GM04504 (cell line): Measurements from ENCODE around the gene ELMOD1.

Source experiments
- DNase-seq: peaks from one replicate; pipeline ENCODE4 v3.0.0-alpha.2; 2012; ENCODE audit warnings: low read depth

Gene ELMOD1

DNA sequence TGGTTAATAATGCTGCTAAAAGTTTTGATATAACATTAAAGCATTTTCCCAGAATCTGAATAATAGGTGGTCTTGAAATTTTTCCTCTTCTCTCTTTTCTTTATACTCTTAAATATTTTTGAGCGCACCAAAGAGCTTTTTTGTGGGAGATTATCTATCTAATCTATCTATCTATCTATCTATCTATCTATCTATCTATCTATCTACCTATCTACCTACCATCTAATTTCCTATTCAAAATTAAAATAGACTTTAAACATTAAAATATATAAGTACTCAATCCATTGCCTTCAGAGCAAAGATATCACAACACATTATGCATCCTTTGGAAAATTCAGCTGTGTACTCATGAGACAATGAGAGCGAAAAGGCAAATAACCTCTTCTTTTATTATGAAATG, 55.8 kb downstream of the ELMOD1 start:
- DNase-seq: no peak

GRCh38 chr11:107648242-107648641, 57.3 kb downstream of the ELMOD1 start:
- no peak for DNase-seq

DNA sequence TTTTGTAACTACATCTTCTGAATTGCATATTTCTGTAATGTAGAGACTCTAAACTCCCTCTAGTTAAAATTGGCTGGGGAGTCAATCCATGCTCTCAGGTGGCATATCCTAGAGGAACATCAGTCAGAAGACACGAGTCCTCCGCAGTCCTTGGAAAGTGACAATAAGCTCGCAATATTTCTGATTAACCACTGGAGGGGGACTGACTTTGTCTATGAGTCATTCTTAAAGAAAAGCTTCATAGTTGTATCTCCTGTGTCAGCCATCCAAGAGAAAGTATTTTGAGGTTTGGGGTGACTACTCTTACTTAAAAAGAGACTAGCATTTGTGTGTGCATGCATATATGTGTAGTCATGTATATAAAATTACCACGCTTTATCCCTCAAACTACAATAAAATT, 60.7 kb downstream of the ELMOD1 start:
- no peak for DNase-seq

DNA sequence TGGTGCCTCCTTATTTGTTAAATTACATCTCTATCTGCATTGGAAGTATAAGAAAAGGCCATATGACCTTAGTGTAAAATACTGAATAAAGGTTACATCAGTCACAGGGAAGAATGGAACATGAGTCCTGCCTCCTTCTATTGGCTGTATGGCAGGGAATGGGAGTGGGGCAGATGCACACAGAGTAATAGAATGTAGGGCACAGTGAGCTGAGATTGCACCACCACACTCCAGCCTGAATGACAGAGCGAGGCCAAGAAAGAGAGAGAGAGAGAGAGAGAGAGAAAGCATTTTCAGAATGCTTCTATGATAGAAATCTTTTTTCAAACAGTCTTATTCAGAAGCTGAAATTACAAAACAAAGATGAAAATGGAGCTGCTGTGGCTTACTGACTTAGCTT, 62.1 kb downstream of the ELMOD1 start:
- DNase-seq: no peak

DNA sequence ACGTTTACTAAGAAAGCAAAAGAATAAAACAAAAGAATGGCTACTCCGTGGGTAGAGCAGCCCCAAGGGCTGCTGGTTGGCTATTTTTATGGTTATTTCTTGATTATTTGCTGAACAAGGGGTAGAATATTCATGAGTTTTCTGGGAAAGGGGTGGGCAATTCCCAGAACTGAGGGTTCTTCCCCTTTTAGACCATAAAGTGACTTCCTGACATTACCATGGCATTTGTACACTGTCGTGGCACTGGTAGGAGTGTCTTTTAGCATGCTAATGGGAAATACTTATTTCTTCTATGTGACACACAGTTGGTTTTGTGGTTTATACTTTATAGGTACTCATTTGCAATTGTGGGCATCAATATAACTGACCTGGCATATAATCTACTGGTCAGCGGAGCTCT, 64.7 kb downstream of the ELMOD1 start:
- no peak for DNase-seq

DNA sequence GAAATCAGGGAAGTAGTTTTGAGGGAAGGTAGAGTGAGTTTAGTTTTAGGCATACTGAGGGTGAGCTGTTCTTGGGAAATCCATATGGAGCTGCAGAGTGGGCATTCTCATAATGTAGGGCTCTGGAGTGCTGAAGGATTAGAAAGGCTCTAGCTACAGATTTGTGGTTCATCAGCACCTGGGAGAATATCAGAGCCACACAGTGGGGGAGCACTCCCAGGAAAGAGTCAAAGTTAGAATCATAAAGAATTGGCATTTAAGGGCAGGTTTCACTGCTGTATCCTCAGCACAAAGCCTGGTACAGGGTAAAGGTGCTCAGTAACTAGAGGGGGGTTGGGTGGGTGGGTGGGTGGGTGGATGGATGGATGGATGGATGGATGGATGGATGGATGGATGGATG, 68.4 kb downstream of the ELMOD1 start:
- DNase-seq: no peak

DNA sequence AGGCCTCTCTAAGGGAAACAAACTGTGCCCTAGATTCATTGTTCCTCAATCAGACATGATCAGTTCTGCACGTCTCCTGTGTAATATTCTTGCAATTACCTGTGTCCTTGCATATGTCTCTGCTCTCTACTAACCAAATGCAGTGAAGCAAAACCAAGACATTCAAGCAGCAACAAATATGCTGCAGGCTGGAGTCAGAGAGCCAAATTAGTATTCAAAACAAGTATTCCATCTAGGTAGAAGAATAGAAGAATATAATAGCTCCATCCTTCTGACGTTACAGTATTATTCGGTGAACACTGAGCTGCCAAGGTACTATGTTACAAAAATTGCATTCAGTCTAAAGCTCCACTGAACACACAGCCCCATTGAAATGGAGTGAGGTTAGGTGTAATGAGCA, 69.1 kb downstream of the ELMOD1 start:
- no peak for DNase-seq

- no peak for DNase-seq
These were observed 70.7 kb downstream of the ELMOD1 start for GRCh38 chr11:107661656-107662055.

DNA sequence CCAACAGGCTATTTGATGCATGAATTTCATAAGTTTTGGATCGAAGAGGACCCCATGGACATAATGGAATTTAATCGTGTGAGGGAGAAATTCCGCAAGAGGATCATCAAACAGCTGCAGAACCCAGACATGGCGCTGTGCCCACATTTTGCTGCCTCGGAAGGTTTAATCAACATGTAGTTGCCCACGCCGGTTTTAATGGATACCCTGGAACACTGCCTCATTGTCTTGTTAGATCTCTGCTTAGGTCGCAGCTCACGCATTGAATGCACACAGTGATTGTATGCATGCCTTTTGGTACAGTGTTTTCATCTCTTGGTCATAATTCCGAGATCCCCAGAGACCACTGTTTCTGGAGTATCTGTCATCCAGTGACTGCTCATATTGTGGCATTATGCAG, 74.1 kb downstream of the ELMOD1 start:
- no peak for DNase-seq

DNA sequence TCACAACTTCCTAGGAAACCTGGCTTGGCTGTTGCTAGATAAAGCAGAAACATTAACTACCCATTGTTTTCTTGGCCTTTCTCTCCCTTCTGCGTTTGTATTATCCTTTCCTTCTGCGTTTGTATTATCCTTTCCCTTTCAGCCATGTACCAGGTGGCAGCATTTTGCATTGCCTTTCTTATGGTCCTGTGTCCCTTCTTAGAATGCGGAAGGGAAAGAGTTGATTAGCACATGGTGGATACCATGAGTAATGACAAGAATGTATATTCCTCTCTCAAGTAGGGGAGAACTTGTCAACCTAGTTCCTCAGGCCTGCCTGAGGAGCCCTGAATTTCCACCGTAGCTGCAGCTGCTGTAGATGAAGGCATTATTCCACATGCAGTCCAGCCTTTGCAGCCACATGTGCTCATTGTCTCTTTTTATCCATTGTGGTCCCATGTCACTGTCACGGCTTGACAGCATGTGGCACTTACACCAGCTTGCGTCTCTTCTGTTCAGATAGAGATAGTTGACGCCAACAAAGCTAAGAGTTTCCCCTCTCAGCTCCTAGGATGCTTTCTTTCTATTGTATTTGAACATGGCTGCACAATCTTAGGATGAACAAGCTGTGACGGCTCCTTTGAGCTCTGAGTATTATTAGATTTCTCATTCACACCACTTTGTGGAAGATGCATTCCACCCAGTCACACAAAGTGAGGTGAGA, 76.1 kb downstream of the ELMOD1 start:
- DNase-seq: no peak

DNA sequence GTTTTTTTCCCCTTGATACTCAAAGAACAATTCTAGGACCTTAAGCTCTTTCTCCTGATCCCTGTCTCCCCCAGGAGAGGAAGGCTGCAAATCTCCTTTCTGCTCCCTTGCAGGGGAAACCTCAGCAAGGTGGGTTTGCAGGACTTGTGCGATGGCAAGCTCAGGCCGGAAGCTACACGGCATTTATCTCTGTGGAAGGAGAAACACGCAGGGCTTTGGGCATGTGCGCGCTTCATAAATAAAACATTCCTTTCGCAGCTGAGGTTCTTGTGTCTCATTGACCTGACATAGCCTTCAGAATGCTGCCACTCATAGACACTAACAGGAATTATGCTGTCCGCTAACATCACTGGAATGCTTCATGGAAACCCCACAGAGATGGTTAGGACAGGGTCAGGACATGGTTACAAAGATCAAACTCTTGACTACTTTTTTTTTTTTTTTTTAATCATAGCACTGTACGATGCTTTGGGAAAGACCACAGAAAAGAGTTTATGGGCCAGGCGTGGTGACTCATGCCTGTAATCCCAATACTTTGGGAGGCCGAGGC, 78.3 kb downstream of the ELMOD1 start:
- DNase-seq: no peak

DNA sequence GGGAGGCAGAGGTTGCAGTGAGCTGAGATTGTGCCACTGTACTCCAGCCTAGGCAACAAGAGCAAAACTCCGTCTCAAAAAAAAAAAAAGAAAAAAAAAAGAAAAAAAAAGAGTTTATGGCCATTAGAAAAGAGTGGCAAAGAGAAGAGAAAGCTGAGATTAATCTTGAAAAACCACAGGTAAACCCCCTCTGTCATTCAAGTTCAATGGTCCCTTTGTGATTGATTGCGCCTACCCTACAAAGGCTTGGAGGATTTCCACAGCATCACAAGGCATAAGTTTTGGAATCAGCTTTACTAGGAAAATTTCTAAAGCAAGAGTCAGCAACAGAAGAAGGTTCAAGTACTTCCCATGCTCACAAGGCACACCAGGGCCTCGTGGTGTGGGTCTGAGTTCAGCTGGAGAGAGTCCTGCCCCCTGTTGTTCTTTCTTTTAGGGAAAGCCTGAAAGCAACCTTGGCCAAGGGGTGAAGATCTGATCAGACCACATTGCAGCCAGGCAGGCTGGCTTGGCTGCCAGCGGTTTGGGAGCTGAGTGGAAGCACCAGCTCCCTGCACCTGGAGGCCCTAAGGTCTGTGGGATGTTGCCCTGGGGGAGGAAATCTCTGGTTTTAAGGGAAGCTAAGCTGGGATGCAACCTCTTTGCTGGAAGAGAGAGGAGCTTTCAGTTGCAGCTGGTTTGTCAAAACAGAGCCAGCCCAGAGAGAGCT, 79.1 kb downstream of the ELMOD1 start:
- DNase-seq: no peak

- DNase-seq: no peak
These were observed 85.0 kb downstream of the ELMOD1 start for GRCh38 chr11:107675902-107676301.

- no peak for DNase-seq
These were observed 85.5 kb downstream of the ELMOD1 start for GRCh38 chr11:107676336-107677057.

- DNase-seq: no peak
These were observed 87.1 kb downstream of the ELMOD1 start for GRCh38 chr11:107677924-107678631.

- no peak for DNase-seq
These were observed 87.7 kb downstream of the ELMOD1 start for GRCh38 chr11:107678632-107678971.

GRCh38 chr11:107679255-107680024, 88.5 kb downstream of the ELMOD1 start:
- no peak for DNase-seq

- no peak for DNase-seq
These were observed 91.2 kb downstream of the ELMOD1 start for GRCh38 chr11:107682171-107682570.

DNA sequence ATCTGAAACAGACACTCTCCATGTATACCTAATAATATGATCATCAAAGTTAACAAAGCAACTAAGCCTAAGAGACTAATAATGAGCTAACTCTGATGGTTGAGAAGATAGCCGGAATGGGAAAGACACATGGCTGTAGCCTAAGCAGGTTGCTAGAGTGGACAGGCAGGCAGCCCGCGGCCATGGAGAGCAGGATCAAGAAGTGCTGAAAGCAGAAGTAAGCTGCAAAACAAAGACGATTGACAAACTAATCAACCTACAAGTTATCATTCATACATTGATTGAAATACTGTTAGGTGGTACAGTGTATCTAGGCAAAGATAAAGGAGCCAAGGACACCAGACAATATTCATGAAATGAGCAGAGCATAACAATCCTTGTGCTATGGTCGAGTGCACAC, 91.6 kb downstream of the ELMOD1 start:
- no peak for DNase-seq

DNA sequence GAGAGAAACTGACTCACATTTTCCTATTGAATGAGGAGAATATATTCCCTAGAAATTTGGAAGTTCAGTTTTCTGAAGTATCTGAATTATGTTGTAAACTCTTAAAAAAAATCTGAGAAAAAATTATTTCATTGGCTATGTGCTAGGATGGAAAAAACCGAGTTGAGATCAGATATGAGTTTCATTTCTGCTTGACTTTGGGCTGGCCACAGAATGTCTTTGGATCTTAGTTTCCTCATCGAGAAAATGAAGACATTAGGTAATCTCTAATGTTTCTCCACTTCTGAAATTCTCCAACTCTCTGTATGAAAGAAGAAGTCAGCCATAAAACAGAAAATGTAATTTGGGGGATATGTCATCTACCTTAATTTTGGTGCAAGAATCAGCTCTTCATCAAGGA, 92.1 kb downstream of the ELMOD1 start:
- DNase-seq: no peak

DNA sequence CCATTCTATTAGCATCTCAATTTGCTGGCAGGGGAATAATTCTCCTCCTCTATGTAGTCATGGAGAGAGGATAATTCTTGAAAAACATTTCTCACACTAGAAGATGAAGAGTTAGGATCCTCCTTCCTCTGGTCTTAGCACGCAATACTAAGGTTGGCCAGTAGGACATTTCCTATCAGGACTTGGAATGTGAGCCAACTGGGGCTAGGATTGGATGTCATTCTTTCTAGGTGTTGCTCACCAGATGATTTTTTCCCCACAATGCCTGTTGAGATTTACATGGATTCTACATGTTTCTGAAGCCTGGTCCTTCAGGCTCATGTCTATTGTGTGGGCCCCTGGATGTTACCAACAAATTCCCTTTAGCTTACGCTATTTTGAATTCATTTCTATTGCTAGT, 92.9 kb downstream of the ELMOD1 start:
- DNase-seq: no peak
